ENCODE data around the gene PMFBP1. TPM values are rescaled to one million over a fixed set of nuclear protein-coding genes. Genes with fewer than 3 reads are reported as not detected.

The PMFBP1 gene
- total and polyA plus RNA-seq, 10 of the 15 experiments (the other 5 are each of a cell fraction or from before 2014, with no cell fraction given) = 0.40 to 2.3 (median 1.1) TPM

- Histone ChIP-seq H3K36me3 (ENCODE audit: control insufficient read depth in 2 of 2, insufficient read depth in 2 of 2, low read length in 1 of 2) (no peaks in the 10 kb centered on the region), H3K4me3 (no peak overlapping the region), H3K27me3 (replicated peaks in 1 of 2; ENCODE audit: control insufficient read depth in 2 of 2, insufficient read depth in 2 of 2, low read length in 1 of 2) (no peaks in the 10 kb centered on the region), H3K4me2 (ENCODE audit: control insufficient read depth, insufficient read depth) (no peak overlapping the region), H3K9ac (ENCODE audit: control insufficient read depth, insufficient read depth, low read length) (no peak overlapping the region), H2AFZ (ENCODE audit: control insufficient read depth, low read depth, low read length) (no peak overlapping the region), H3K79me2 (ENCODE audit: control insufficient read depth, insufficient read depth, low read length) (no peaks in the 10 kb centered on the region), H3K4me1 (ENCODE audit: control insufficient read depth, insufficient read depth, low read length) (no peaks in the 10 kb centered on the region), H4K20me1 (ENCODE audit: control insufficient read depth, insufficient read depth) (no peaks in the 10 kb centered on the region), H3K9me3 (replicated peaks; ENCODE audit: control insufficient read depth, insufficient read depth, low read length) (no peaks in the 10 kb centered on the region; the same call in 1 of the 3 replicates), H3K27ac (ENCODE audit: control insufficient read depth, insufficient read depth) (no peak overlapping the region)
- ATAC-seq (no peak), FAIRE-seq (no peak), DNase-seq (ENCODE audit: low read depth, low spot score) (no peak)
- WGBS (ENCODE audit: insufficient coverage, insufficient replicate concordance, low lambda C conversion rate, missing lambda C conversion rate) = 27% methylated on average over 5 of the region's 5 CpGs
- ChIA-PET CTCF (no interaction called here), SMC1A (ENCODE audit: uncharacterized antibody, unreplicated experiment) (interaction anchor here (1.3 kb wide), 1 partner anchor 8 kb away, joined by 5 read pairs; no protein-coding TSS in a partner anchor), RAD21 (ENCODE audit: unreplicated experiment) (no interaction called here), POLR2A (interaction anchor here (0.9 kb wide), 1 partner anchor 9 kb away, joined by 6 read pairs; no protein-coding TSS in a partner anchor)
- in situ Hi-C loops (cut with MboI) (no loop called here), intact Hi-C loops (cut with micrococcal nuclease; ENCODE audit: unreplicated experiment) (no loop called here)
- no TSS peak for BruUV-seq (replicated peaks)
- no peak for TF ChIP-seq HSF1 (IDR thresholded peaks at IDR 0.05; ENCODE audit: low read depth, low read length)
- TF ChIP-seq LARP7 (IDR thresholded peaks at IDR 0.05) = no peak
- no peak for TF ChIP-seq ZNF217 (IDR thresholded peaks at IDR 0.05)
- TF ChIP-seq MTA2 (IDR thresholded peaks at IDR 0.05; ENCODE audit: low read depth) = no peak
- no peak for TF ChIP-seq NFYA (IDR thresholded peaks at IDR 0.05; ENCODE audit: borderline replicate concordance, low read depth, low read length)
- TF ChIP-seq CHD1 (IDR thresholded peaks at IDR 0.05; ENCODE audit: low read depth, low read length) = no peak
- no peak for TF ChIP-seq FOS (IDR thresholded peaks at IDR 0.05; ENCODE audit: borderline replicate concordance, extremely low read depth, insufficient read length)
- no peak for TF ChIP-seq ATF2 (IDR thresholded peaks at IDR 0.05; ENCODE audit: low read length)
- TF ChIP-seq MTA3 (IDR thresholded peaks at IDR 0.05; ENCODE audit: borderline replicate concordance, low read length) = no peak
- TF ChIP-seq GATAD2B (conservative IDR thresholded peaks at IDR 0.05; ENCODE audit: low read depth) = no peak
These were observed 7.4 kb upstream of the PMFBP1 start for GRCh38 chr16:72179204-72179970.
